Fibroblast of gingiva (primary cell): Measurements from ENCODE around the gene FAM89A.
A peak's percentile ranks its signal among the peaks of the same experiment; 100 is the strongest.
"Not testable (repeated sequence)": the region's sequence is repeated elsewhere in the genome, so short reads cannot be mapped to it uniquely, and the experiment has no call there.

Source experiments
- DNase-seq: peaks from one replicate; pipeline ENCODE4 v3.0.0-alpha.2; 2011; ENCODE audit warnings: low read depth

The FAM89A gene

DNA sequence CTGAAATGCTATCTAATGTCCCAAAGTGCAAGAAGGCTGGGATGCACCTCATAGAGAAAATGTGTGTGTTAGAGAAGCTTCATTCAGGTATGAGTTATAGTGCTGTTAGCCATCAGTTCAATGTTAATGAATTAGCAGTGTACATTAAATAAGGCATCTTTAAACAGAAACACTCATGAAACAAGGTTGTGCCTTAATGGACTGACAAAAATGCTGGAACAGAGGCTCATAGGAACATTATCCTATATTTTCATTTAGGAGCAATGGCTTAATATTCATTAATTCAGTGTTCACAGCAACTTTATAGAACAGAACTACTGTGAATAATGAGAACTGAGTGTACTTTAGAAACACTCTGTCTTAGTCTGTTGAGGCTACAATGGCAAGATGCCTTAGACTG lies 15.2 kb upstream of the FAM89A start:
- no peak for DNase-seq

DNA sequence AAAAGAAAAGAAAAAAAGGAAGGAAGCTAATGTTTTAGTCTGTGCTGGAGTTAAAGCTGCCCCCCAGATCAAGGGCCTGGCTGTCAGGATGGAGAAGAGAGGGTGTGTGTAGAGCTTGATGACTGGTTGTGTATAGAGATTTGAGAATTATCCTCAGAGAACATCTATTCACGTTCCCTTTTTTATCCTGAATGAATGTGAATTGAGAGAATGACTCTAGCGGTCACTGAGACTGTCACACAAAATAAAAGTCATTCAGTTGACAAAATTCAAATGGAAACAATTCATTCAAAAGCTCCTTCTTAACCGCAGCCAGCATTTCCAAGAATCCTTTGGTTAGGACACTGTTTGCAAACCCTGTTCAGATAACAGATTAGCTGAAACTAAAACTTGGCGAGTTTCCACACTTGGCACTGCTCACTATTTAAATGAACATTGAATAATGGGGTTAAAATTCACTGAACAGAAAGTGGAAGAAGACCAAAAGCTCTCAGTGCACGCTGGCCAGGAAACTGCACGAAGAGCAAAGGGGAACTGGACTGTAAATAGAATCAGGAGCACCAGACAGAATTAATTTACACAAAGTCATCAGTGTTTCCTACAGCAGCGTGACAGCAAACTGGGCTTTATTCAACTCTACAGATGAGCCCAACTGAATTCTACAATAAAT lies 13.6 kb upstream of the FAM89A start:
- DNase-seq: peak; percentile 58

- no peak for DNase-seq
Measured at GRCh38 chr1:231052777-231053176, 12.7 kb upstream of the FAM89A start.

DNA sequence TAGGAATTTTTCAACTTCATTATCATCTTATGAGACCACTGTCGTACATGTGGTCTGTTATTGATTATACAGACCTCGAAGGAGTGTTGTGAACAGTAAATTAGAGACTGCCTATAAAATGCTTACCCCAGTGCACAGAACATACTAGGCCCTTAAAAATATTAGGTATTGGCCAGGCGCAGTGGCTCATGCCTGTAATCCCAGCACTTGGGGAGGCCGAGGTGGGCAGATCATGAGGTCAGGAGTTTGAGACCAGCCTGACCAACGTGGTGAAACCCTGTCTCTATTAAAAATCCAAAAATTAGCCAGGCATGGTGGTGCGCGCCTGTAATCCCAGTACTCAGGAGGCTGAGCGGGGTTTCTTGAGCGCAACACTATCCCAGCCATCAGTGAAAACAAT lies 10.9 kb upstream of the FAM89A start:
- DNase-seq: not testable (repeated sequence)

DNA sequence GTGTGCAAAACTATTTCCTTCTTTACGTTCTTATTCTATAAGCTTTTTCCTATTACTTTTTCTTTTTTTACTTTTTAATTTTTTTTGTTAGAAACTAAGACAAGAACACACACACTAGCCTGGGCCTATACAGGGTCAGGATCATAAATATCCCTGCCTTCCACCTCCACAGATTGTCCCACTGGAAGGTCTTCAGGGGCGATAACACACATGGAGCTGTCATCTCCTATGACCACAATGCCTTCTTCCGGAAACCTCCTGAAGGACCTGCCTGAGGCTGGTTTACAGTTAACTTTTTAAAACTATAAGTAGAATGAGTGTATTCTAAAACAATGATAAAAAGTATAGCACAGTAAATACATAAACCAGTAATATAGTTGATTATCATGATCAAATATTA lies 10.3 kb upstream of the FAM89A start:
- no peak for DNase-seq

DNA sequence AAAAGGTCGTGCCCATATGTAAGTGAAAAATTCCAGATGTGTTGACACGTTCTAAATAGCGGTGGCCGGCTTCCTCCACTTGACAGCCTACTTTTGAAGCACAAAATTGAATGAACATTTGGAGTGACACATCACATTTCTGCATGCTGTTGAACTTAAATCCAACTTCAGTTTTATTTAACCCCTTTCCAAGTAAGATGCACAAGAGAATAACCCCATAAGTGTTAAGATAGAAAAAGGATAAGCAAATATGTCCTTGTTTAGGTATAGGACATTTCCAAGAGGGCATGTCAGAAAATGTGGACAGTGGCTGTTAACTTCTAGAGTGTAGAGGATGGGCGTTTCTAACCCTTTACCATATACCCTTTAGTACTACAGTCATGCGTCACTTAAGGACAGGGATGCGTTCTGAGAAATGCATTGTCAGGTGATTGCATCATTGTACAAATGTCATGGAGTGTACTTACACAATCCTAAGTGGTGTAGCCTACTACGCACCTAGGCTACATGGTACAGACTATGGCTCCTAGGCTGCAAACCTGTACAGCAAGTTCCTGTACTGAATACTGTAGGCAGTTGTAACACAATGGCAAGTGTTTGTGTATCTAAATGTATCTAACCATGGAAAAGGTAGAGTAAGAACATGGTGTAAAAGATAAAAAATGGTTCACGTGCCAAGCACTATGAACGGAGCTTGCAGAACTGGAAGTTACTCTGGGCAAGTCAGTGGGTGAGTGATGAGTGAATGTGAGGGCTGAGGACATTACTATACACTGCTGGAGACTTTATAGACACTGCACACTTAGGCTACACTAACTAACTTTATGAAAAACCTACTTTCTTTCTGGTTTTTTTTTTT lies 9.3 kb upstream of the FAM89A start:
- no peak for DNase-seq

GRCh38 chr1:231048419-231048818 lies 8.4 kb upstream of the FAM89A start:
- not testable (repeated sequence) for DNase-seq

DNA sequence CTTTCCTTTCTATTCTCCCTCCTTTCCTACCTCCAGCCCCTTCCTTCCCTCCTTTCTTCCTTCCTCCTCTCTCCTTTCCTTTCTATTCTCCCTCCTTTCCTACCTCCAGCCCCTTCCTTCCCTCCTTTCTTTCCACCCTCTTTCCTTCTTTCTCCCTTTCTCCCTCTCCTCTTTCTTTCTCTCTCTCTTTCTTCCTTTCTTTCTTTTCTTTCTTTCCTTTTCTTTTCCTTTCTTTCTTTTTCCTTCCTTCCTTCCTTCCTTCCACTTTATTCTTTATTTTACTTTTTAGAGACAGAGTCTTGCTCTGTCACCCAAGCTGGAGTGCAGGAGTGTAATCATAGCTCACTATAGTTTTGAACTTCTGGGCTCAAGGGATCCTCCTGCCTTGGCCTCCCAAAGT lies 7.5 kb upstream of the FAM89A start:
- DNase-seq: not testable (repeated sequence)

DNA sequence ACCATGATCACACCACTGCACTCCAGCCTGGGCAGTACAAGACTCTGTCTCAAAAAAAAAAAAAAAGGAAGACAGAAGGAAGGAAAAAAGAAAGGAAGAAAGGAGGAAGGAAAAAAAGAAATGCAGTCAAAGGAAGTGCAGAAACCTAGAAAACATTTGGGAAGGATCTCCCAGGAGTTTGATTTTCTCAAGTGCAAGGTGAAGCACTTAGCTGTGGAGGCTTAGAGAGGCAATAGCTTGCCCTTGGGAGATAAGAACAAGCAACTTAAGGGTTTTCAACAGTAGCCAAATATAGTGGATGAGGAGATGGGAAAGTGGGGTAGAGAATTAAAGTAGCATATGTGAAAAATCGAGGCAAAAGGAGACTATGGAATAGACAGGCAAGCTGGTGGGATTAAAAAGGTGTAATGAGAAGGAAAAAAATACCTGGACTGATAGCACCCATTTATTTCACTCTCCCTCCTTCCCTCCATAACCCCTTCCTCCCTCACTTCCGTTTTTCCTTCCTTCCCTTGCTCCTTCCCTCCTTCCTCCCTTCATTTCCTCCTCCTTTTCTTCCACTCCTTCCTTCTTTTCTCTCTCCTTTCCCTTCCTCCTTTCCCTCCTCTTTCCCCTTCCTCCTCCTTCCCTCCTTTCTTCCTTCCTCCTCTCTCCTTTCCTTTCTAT lies 6.8 kb upstream of the FAM89A start:
- no peak for DNase-seq

- DNase-seq: not testable (repeated sequence)
Measured at GRCh38 chr1:231045921-231046729, 6.1 kb upstream of the FAM89A start.

DNA sequence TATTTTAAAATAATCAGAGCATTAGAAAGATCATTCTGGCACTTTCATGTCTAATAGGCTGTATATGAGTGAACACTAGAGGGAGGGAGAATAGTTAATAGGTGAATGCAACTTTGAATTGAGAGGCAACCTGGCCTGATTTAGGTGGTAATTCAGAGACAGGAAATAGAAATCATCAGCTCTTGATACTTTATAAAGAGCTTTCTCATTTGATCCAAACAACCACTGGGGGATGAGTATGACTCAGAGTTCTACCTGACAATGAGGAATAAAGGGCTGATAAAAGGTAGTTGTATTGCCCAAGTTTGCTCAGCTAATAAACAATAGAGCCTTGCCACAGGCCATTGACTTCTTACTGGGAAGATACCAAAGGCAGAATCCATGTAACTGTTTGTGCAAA lies 5.2 kb upstream of the FAM89A start:
- no peak for DNase-seq

DNA sequence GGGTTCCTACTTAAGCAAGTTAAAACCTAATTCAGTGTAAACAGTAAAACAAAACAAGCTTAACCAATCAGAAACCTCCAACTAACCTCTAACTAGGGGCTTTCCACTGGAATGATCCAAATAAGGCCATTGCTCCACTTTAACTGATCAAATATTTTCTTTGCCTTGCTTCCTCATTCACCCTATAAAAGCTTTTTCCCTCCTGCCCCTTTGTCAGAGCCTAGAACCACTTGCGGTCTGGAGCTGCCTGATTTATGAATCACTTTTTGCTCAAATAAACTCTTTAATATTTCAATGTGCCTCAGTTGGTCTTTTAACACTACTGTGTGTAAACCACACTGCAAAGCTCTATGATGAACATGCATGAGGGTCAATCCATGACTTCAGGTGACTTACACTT lies 4.5 kb upstream of the FAM89A start:
- no peak for DNase-seq

- no peak for DNase-seq
Measured at GRCh38 chr1:231041719-231042261, 1.7 kb upstream of the FAM89A start.

GRCh38 chr1:231040800-231041718 lies 1.0 kb upstream of the FAM89A start:
- DNase-seq: no peak

DNA sequence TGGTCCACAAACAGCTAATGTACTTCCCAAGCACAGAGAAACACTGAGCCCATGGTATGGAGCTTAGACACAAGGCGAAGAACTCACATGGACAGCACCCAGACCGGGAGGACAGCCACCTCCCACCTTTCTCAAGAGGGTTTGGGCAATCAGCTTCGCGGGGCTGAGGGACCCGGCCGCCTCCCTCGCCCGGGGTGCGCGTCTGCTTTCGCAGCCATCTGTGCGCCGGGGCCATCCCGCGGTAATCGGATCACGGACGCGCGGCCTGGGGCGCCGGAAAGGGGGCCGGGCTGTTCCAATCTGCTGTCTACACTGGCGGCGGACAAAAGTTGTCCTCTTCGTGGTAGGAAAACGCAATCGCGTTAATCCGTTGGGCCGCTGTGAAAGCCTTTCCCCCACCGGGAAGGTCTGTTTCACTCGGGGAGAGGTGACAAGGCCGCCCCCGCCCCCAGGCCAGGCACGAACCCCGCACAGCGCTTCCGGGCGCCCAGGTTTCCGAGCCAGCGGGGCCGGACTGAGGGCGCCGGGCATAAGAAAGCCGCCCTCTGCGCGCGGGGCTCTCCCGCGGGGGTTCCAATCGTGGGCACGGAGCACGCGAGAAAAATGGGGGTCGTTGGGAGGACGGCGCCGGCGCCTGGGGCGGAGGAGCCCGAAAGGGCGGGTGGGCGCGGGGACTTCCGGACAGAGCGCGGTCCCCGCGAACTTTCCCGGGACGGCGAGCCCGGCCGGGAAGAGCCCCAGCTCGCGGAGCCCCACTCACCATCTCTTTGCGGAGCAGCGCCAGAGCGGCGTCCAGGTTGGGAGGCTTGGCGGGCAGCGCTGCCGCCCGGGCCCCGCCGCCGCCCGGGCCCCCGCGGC lies 664 bp downstream of the FAM89A start:
- peak; percentile 36 for DNase-seq

DNA sequence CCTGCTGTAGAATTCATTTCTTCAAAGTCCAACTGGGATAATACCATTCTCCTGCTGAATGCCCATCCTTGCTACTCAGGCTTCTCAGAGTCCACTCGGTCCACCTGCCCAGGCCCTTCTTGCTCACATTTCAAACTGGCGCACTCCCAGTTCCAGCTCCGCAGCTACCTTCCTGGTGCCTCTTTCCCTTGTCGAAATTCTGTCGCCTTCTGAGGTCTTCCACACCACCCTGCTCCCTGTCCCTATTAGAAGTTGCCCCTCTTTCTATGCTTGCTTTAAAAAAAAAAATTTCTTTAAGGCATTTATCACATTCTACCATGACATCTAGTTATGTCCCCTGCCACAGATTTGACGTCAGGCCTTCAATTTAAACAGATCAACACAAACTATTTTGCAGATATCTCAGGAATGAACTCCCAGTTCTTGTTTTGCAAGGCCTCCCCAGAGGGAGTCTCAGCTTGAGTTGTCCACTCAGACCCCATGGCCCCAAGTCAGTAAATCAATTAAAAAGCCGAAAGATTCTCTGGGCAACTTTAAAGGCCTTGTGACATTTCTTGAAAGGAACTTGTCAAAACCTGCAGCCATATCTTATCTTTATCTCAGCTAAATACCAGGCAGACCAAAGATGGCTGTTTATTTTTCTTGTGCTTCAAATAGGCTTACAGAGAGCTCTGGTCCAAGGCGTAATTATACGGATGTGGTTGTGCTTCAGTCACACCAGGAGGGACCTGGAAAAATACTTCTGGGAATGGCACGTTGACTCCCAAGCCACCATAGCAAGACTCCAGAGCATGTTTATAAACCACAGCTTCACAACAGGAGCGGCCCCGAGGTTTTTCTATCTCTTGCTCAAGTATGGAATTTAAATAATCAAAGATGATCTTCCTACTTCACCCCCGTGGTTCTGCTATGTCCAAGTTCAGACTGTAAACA lies 2.2 kb downstream of the FAM89A start:
- no peak for DNase-seq

- no peak for DNase-seq
Measured at GRCh38 chr1:231036416-231036815, 3.6 kb downstream of the FAM89A start.

GRCh38 chr1:231035799-231036198 lies 4.3 kb downstream of the FAM89A start:
- no peak for DNase-seq

GRCh38 chr1:231032963-231033362 lies 7.1 kb downstream of the FAM89A start:
- DNase-seq: no peak
